ENCODE data around the gene PCGF1.
A peak's percentile ranks its signal among the peaks of the same experiment; 100 is the strongest.
"Not testable (repeated sequence)": the region's sequence is repeated elsewhere in the genome, so short reads cannot be mapped to it uniquely, and the experiment has no call there.

Gene PCGF1

GRCh38 chr2:74498500-74499266 lies 8.8 kb downstream of the PCGF1 start:
- DNase-seq = peak; percentile 40

DNA sequence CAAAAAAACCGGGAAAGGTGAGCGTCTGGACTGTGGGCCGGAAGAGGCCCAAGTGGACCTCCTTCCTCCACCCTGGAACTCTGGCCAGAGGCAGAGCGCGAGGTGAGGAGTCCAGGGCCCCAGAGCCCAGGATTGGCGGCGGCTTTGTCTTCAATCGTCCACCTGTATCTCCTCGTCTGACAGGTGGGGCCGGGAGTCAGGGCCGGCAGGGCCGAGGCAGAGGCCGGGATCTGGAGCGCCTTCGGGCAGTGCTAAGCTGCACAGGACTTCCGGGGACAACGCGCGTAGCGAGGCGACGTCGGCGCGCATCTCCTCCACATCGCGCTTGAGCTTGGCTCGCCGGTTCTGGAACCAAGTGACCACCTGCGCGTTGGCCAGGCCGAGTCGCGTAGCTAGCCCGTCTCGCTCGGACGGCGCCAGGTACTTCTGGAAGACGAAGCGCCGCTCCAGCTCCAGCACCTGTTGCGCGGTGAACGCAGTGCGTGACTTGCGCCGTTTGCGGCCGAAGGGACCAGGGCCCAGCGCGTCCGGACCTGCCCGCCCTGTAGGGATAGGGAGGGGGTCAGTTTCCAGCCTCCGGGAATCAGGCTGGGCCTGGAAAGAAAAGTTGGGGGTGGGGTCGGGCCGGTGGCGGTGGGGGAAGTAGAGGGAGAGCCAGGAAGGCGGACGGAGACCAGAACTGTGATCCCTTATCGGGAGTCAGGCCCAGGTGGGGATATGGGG lies 9.6 kb downstream of the PCGF1 start:
- DNase-seq = no peak

DNA sequence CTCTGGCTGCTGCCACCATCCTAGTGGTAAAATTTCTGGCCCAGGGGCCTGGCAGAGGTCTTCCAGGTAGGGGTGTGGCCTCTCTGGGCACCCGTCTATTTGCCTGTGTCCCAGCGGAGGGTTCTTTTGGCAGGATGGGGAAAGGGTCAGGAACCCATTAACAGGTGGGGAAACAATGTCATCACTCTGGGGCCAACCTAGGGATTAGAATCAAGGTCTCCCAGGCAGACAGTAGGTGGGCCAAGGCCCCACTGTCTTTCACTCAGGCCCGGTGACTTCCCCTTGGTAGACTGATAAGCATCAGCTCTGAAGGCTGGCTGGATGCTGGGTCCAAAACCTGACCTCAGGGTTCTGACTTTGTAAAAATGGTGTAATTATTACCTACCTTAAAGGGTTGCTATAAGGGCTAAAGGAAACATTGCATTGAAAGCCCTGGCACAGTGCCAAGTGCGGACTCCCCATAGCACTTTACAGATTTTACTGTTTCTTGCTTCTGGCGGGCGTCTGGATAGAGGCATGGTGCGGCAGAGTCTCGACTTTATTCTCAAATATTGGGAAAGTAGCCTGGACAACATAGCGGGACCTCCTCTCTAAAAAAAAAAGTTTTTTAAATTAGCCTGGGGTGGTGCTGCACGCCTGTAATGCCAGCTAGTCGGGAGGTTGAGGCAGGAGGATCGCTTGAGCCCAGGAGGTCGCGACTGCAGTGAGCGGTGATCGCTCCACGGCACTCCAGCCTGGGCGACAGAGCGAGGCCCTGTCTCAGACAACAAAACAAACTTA lies 10.3 kb downstream of the PCGF1 start:
- DNase-seq = no peak

DNA sequence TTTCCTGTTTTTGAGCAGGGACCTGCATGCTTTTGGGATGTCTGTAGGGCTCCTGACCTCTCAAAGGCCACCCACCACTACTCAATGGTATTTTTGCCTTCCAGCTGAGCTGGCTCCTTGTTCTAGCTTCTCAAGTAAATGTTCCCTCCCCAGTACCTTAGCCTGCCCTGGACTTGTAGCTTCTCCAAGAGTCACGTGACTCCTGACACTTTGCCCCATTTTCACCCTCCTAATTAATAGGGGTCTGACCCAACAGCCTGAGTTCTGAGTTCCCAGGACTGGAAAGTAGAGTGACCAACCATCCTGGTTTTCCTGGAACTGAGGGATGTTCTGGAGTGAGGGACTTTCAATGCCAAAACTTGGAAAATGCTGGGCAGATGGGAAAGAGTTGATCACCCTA lies 12.1 kb downstream of the PCGF1 start:
- no peak for DNase-seq

DNA sequence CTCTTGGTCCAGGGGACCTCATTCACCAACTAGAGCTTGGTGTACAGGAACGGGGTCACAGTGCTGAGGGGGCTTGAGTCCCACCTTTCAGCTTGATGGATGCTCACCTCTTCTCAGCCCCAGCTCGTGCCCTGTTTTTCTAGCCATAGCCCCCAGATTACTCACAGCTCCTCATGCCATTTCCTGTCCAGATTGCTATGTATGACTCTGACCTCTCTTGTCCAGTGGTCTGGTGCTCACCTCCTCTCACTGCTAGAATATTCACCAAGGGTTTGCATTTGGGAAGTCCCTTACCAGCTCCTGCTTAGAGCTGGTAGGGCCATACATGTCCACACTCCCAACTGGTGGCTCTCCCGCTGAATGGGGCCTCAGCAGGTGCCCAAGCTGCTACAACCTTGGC lies 13.9 kb downstream of the PCGF1 start:
- no peak for DNase-seq

DNA sequence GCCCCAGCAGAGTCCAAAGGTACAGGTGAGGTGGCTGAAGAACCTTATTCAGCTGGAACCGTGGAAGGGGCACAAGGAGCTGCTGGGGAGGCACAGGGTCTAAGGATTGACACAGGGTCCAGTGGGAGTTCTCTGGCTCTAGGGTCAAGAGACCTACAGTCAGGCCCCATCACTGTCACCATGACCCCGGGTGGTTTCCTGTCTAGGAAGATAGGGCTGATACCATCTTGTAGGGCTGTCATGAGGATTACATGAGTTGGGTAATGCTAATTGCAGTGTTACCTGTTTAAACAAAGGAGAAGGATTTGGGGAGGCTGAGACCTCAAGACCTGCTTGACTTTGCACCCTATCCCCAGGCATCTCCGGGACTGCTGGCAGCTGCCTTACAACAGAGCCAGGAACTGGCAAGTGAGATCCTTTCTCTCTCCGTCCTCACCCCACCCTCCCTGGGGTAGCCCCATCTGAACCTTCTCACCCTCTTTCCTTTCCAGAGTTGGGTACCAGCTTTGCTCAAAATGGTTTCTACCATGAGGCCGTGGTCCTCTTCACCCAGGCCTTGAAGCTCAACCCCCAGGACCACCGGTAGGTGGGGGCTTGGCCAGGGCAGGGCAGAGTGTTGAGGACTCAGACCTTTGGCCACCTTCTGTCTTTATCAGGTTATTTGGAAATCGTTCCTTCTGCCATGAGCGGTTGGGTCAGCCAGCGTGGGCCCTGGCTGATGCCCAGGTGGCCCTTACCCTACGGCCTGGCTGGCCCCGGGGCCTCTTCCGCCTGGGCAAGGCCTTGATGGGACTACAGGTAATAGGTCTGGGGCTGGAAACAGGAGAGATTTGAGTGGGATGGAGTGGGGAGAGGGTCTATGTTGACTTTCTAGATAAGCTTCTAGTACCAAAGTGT lies 15.6 kb downstream of the PCGF1 start:
- no peak for DNase-seq

DNA sequence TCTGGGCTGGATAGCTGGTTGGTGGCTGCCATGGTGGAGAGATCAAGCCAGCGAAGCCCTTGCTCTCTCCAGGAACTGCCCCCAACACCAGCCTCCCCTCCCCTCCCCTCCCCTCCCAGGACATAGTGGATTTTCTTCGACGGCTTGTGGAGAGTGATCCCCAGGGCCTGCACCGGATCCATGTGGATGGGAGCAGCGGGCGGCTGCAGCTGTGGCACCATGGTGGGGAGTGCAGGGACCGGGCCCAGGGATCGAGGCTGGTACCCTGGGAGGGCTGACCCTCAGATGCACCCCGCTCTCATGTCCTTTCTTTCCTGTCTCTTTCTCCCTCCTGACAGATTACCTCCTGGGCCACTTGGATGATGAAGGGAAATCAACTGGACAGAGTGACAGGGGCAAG lies 17.6 kb downstream of the PCGF1 start:
- DNase-seq = no peak

DNA sequence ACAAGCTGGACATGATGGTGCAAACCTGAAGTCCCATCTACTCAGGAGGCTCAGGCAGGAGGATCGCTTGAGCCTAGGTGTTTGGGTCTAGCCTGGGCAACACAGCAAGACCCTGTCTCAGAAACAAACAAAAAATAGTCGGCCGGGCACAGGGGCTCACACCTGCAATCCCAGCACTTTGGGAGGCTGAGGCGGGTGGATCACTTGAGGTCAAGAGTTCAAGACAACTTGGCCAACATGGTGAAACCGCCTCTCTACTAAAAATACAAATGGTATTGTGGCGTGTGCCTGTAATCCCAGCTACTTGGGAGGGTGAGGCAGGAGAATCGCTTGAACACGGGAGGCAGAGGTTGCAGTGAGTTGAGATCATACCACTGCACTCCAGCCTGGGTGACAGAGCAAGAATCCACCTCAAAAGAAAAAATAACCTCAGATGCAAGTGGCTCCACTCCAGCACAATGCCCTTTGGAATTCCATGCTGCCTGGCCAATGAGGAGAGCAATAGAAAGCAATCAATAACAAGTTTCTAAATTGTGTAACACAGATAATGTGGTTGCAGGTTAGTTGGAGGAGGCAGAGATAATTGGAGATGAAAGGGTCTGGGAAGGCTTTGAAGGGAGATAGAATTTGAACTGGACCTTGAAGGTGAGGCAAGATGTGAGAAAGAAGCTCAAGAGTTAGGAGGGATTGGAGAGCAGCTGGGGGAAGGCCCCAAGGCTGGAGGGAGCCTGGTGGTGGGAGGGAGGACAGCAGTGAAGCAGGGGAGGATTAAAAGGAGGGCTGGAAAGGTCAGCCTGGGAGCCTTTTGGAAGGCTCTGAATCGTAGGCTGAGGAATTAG lies 18.6 kb downstream of the PCGF1 start:
- no peak for DNase-seq

DNA sequence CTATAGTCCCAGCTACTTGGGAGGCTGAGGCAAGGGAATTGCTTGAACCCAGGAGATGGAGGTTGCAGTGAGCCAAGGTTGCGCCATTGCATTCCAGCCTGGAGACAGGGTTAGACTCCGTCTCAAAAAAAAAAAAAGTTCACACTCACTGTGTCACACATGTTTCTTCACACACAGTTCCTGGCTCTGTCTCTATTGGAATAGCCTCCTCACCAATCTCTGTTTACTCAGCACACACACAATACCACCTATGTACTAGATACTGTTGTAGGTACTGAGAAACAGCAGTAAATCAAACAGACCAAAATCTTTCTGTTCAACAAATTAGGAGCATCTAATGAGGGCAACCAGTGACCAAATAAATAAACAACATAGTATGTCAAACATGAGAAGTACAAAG lies 21.4 kb downstream of the PCGF1 start:
- no peak for DNase-seq

DNA sequence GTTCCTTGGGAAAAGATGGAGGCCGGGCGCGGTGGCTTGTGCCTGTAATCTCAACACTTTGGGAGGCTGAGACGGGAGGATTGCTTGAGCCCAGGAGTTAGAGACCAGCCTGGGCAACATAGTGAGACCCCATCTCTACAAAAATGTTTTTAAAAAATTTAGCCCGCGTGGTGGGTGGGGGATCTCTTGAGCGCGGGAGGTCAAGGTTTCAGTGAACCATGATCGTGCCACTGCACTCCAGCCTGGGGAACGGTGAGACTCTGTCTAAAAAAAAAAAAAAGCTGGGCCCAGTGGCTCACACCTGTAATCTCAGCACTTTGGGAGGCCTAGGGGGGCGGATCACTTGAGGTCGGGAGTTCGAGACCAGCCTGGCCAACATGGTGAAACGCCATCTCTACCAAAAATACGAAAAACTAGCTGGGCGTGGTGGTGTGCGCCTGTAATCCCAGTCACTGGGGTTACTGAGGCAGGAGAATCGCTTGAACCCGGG lies 23.8 kb downstream of the PCGF1 start:
- DNase-seq = not testable (repeated sequence)

- peak; percentile 97 for DNase-seq
These were observed 24.5 kb downstream of the PCGF1 start, which contains the start of the genes CCDC142 and TTC31 for GRCh38 chr2:74482801-74483674. CCDC142 (minus strand) TSS chr2:74482998; CDS start chr2:74482837, 161 bp downstream. TTC31 (plus strand) TSS chr2:74483081; CDS start chr2:74483096, 15 bp downstream.

DNA sequence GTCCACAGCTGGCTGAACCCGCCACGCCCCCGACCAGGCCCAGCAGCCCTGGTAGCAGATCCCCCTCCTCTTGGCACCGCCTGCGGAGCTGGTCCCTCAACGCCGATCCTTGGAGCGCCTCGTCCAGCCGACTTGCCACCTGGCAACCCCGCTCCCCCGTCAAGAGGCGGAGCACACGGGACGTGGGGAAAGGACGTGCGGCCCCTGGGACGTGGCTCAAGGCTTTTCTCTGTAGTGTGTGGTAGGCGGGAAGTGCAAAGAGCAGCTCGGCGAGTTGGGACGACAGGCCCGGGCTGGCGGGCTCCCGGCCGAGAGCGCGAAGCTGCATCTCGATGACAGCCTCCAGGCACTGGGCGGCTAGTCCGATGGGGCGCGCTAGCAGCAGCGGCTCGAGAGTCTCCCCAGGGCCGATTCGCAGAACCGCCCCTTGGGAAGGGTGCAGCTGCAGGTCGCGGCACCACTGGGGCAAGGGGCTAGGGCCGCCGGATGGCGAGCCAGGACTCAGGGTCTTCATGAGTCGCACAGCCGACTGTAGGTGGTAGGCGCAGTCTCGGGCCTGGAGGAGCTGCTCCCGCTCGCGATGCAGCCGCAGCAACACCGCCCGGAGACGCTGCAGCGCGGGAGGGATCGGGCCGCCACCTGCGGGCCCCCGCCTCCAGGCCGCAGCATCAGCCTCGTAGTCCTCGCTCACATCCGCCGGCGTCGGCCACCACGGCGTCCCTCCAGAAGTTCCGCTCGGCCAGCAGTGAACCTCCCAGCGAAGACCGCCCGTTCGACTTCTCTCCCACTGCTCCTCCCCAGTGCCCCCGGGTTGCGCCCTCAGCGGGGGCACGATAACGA lies 25.3 kb downstream of the PCGF1 start:
- peak; percentile 53 for DNase-seq

DNA sequence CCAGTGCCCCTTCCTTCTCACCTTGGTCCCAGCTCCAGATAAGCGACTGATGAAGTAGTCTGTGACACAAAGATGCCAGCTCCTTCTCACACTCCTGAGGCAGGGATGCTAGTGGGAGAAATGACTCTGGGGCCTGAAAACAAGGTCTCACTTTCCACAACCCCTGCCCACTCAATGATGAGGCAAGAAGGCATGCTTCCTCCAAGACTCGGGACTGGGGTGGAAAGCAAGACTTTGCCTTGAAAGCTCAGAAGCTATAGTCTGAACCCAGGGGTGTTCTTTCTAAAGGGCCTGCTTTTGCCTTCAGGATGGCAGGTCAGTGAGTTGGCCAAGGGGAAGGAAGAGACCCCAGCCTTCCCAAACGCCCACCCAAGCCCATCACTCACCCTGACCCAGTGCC lies 26.1 kb downstream of the PCGF1 start:
- DNase-seq = no peak

GRCh38 chr2:74474899-74475298 lies 32.6 kb downstream of the PCGF1 start:
- DNase-seq = no peak

- no peak for DNase-seq
These were observed 33.0 kb downstream of the PCGF1 start for GRCh38 chr2:74474481-74474880.

- DNase-seq = no peak
These were observed 34.6 kb downstream of the PCGF1 start for GRCh38 chr2:74472945-74473258.

DNA sequence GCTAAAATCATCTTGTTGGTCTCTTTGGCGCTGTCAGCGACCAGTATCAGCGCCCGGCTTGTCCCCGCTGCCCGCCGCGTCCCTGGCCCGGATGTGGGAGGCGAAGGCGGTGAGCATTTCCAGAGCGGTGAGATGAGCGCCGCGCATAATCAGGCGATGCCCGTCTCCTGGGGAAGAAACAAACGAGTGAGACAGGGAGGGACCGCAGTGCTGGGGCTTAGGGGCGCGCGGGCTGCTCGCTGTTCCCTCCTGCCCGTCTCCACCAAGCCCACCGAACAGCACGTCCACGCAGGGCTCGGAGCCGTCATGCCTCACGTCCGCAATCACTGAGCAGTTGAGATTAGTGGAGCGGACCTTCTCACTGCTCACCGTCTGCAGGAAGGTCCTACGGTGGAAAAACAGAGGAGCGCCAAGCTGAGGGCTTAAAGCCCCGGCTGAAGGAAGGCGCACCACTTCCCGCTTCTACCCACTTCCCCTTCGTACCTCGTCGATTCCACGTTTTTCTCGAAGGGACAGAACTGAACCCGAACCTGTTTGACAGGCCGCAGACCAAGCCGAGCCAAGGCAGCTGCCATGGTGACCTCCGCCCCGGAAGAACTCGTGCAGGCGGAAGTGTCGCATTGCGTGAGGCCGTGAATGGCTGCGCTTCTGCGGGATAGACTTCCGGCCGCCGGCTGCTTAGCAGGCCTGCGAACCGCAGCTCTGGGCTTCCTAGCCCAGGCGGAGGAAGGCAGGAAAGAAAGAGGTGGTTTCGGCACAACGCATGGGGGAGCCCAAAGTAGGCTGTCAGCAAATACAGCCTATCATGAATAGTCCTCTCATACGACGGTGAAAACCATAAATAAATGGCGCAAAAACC lies 35.2 kb downstream of the PCGF1 start, which contains the start of gene MRPL53:
Gene MRPL53 (minus strand): TSS at position 595 of the 859 bp plus-strand sequence. CDS start 20 bp downstream, at position 575.
- DNase-seq = peak; percentile 95

Data from CD4-positive, alpha-beta T cell treated with Interleukin-4 for 4 hours (primary cell).